Embryonic facial prominence (tissue), 1 donor: ENCODE data around the gene TAGLN2.

Source experiments
- DNase-seq: peaks from one replicate; pipeline ENCODE4 v3.0.0-alpha.2; 2016; ENCODE audit errors: extremely low spot score

Gene TAGLN2

DNA sequence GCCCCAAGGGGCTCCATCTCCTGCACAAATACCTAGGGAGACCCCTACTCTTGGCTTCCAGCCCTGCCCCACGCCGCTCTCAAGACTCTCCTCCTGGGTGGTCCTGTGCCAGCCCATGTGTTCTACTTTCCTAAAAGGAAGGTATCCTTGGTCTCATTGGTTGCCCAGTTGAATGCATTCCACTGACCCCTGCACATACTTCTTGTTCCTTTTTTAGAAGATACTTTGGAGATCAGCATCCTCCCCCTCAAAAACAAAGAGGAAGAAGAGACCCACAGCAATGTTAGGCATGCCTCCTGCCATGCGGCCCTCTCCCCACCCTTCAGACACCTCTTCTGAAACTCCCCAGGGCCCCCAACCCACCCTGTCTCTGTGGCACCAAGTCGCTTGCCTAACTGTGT is 24.7 kb upstream of the TAGLN2 start:
- DNase-seq, result no peak

DNA sequence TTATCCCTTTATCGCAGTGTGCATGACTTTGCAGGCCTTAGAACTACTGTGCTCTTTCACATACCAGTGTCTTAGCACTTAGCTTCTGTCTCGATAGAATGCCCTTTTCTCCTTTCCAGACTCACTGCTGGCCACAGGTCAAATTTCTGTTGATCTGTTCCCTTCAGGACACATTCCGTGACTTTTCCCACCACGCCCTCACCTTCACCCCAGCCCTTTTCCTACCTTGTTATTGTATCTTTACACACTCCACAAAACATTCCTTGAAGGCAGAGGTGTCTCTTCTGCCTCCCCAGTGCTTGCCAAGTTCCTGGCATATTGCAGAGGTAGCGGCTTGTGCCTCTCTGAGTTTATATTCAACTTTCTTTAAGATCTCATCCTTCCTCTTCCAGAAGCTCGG is 23.8 kb upstream of the TAGLN2 start:
- no peak for DNase-seq

DNA sequence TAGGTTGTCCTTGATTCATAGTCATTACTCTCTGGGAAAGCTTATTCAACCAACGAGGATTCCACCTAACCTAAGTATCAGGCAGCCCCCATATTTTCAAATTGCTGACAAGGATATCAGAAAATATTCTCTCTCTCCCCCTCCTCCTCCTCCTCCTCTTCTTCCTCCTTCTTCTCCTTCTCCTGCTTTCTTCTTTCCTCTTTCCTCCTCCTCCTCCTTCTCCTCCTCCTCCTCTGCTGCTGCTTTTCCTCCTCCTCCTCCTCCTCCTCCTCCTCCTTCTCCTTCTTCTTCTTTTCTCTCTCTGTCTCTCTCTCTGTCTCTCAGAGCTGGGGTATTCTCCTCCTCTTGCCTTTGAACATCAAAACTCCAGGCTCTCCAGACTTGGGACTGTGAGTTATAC is 22.6 kb upstream of the TAGLN2 start:
- DNase-seq, result no peak

DNA sequence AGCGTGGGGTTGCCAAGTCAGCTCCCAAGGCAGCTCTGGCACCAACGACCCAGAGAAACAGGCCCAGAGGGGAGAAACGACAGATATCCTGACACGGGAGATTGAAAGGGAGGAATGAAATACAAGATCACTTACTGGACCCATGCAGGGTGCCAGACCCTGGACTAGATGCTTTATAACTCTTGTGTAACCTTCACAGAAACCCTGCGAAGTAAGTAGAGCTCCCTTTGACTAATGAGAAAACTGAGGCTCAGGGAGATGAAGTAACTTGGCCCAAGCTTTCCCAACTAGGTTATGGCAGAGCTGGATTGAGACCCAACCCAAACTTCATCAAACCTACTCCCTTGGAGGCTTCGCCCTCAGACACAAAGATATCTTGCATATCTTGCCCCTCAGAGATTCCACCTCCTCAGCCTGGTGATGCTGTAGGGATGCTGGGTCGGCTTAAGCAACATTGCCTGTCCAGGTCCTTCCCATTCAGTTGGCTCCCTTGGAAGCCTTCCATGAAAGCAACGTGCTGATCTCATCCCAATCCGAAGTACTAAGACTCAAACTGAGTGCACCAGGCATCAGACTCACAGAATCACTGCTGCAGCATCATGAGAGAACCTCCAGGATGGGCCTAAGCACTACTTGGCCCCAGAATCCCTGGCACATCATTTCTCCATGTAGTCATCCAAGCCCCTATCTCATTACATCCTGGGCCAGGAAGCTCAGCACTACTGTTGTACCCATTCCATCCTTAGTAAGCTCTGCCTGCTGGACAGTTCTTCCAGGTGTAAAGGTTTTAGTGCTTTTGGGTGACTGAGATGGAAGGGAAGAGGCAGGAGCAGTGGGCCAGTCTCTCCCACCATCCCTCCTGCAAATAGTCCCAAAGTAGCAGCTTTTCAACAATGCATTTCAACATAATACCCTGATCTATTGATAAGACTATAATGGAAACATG is 21.2 kb upstream of the TAGLN2 start:
- DNase-seq, result no peak

DNA sequence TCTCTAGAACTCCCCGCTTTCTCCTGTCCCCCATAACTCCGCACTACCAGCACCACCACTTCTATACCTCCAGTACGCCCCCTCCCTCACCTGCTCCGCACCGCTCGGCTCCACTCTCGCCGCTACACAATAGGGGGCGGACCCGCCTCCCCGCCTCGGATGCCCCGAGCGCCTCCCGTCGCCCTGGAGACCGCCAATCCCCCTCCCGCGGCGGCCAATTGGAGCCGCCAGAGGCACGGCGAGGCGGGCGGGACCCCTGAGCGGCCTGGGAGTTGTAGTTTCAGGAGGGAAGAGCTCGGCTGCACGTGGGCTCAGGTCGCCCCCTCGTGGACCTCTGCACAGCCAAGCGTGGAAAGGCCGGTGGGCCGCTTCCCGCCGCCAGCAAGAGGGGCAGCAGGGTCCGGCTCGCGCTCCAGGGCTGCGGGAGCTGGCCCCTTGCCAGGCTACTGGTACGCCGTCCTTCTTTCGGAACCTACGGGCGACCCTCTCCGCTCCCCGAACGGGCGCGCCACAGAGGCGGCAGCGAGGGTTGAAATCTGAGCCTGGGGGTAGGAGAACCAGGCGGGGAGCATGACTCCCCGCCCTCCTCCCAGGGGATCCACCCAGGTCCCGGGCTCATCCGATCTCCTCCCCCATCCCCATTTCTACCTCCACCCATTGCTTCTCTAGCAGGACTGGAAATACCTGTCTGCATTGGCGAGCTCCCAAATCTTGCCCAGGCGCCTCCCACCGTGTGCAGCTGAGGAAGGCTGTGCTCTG is 20.4 kb upstream of the TAGLN2 start, which contains the start of gene IGSF9:
Gene IGSF9 (minus strand): TSS at position 131 of the 759 bp plus-strand sequence. CDS start 2,159 bp downstream, outside the sequence.
- DNase-seq, result peak; percentile 86

DNA sequence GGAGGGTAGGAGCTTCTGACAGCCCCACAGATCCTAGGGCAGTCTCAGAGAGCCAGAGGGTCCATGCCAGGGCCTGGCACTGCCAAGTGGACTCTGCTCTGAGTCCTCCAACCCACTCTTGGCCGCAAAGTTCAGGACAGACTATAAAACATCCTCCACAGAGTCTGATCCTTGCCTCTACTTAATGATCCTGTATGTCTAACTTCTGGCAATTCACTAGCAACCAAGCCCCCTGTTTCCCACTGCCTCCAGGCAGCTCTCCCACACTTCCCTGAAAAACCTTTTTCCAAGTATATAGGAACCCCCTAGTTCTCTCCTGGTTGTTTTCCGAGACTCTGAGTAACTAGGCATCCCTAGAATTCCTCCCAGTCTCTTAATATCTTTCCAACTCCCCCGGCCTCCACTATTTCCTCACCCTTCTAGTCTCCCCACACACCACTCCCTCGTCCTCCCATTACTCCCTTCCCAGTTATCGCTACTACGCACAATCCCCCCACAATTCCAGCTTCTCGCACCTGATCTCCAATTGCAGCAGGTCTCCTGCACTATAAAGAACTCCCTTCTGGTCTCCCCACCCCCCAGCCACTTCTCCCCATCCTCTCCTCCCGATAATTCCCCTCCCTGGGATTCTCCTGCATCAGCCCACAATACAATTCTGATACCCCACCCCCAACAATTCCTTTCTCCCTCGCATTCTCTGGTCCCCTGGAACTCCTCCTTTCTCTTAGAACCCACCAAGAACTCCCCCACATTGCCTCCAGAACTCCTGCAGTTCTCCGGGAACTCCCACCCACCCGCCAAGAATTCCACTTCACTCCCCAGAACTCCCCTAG is 19.5 kb upstream of the TAGLN2 start:
- no peak for DNase-seq

DNA sequence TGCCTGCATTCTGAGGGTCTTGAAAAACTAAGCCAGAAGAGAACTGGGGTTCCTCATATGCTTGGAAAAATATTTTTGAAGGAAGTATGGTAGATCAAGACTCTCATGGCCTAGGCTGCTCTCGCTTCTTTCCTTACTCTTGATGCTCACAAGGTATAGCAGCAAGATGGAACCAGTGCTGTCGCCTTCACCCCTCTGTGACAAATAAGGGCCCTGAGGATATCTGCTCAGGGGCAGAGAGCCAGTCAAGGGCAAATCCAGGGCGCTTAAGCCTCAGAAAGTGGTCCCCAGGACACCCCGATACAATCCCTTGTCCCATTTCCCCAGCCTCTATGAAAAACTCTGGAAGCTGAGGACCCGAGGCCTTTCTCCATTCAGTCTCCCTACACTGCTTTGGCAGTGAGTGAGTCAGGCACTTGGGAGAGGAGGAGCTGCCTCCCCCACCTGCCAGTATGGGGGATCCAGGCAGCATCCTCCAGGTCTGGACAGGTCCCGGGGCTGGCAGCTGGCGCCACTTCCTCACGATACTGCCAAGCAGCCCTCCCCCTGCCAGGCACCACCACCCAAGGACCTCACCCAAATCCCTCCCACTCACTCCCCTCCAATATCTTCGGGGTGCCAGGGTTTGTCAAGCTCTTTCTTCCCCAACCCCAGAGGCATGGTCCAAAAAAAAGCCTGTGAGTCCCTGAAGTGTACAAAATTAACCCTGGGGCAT is 18.8 kb upstream of the TAGLN2 start:
- no peak for DNase-seq

DNA sequence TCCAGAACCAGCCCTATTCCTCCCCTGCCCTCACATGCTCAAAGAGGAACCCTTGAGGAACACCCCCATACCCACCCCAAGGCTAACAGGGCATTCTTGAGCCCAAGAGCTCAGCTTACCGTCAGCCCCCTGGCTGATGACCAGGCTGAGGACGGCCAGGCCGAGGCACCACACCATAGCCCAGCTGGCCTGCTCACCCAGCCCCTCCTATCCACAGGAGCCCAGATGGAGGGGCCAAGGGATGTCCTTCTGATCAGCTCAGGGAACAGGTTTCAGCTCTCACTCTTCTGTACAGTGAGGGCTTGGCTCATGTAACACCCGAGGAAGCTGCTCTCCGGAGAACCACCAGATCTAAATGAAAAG is 18.0 kb upstream of the TAGLN2 start:
- DNase-seq, result no peak

DNA sequence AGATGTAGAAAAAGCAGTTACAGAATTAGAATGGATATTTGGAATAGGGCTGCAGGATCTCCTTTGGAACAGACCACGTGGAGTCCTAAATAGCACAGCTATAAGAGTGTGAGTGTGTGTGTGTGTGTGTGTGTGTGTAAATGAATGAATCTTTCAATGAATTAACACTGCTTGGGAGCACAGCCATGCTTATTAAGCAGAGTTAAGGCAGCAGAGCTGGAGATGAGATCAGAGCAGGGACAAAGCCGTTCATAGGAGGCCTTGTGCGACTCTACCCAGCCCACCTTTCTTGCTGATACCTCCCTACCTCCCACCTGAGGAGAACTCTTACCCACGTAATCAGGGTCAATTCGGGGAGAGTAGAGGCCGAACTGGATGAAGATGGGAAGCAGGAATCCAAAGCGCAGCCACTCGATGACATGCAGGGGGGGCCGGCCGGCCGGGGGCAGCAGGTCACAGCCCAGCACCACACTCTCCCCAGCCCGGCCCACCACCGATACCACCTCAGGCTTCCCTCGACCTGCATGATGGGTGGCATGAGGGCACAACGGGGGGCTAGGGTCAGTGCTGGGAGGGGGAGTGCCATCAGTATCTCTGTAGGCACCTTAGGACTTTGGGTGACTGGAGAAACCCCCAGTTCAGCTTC is 17.4 kb upstream of the TAGLN2 start:
- DNase-seq, result no peak

DNA sequence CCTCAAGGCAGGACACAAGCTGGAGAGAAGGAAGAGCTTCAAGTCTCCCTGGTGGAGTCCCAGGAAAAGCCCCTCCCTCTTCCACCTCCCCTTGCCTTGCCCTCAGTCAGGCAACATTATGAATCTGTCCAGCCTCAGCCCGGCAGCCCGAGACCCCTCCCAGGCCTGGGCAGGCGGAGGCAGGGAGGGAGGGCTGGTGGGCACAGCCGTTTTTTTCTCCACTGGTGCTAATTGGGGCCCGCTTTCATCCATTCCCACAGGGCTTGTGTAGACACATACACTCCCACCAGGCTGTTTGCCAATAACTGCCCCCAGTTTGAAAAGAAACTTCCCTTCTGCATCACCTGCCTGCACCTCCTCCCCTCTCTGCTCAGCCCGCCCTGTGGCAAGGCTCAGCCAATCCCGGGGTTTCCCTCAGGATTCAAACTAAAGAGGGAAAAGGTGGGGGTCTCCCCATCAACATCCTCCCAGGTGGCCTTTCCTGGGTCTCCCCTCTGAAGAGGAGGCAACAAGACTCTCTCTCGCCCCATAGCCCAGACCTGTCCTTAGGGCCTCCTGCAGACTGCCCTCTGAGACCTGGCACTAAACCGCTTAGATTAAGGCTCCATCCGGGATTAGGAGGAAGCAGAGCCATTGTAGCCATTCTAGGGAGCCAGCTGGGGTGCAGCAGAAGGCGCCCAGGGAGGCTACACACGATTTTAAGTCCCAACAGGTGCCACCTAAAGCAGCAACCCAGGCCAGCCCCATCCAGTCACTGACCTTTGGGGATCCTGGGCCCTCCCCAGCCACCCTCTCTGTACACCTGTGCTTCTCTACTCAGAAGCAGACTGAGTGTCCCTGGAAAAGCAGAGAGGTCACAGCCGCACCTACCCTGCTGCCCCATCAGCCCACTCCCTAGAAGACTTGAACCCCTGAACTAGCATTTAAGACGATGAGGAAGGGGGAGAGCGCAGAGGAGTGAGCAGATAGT is 16.6 kb upstream of the TAGLN2 start:
- DNase-seq, result no peak

DNA sequence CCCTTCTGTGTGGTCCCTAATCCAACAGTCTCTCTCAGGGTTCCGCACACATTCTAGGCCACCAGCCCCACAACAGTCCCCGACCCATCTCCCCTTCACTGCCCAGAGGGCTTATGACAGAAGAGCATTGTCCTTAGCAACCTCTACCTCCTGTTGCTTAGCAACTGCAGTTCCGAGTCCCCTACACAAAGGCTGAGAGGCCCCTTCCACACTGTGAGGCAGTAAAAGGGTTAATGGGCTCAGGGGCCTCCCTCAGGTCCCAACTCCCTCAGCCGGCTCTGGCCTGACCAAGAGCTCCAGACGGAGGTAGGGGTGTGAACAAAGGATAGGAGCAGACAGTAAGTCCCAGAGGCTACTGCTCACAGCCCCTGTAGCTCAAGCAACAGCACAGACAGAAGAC is 15.8 kb upstream of the TAGLN2 start:
- DNase-seq, result no peak

DNA sequence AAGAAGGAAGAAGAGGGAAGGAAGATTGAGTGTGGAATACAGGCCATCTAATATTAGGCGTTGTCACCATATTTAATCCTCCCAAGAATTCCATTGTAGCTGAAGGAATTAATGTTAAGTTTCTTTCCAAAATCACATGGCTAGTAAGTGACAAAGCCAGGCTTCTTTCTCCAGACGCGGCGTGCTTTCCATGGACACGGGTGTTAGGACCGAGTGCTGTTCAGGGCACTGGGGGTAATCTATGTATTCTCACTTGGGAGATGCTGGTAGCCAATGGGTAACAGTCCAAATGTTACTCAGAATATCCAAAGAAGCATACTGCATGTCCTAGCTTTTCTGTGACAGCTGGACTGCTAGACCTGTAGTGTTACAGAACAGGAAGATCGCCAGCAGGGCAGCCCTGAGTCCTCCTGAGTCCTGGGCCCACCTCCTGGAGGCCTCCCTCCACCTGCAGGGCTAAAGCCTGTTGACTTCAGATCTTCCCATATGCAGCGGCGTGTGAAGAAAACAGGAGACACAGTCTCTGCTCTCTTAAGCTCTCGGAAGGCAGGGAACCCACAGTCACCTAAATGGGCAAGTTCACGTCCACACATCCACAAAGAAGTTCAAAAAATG is 14.8 kb upstream of the TAGLN2 start:
- DNase-seq, result no peak

DNA sequence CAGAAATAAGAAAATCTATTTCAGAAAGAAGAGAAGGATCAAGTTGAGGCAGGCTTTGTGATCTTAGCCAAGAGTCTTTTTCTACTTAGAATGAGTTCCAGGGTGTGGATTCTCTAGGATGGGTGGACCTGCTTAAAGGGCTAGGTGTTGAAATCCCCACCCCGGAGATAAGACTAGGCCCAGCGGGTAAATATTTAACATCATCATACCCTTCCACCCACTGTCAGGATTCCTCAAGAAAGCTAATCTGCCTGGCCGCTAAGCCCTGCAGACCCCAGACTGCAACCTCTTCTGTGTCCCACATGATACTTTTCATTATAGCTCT is 14.3 kb upstream of the TAGLN2 start:
- DNase-seq, result no peak

DNA sequence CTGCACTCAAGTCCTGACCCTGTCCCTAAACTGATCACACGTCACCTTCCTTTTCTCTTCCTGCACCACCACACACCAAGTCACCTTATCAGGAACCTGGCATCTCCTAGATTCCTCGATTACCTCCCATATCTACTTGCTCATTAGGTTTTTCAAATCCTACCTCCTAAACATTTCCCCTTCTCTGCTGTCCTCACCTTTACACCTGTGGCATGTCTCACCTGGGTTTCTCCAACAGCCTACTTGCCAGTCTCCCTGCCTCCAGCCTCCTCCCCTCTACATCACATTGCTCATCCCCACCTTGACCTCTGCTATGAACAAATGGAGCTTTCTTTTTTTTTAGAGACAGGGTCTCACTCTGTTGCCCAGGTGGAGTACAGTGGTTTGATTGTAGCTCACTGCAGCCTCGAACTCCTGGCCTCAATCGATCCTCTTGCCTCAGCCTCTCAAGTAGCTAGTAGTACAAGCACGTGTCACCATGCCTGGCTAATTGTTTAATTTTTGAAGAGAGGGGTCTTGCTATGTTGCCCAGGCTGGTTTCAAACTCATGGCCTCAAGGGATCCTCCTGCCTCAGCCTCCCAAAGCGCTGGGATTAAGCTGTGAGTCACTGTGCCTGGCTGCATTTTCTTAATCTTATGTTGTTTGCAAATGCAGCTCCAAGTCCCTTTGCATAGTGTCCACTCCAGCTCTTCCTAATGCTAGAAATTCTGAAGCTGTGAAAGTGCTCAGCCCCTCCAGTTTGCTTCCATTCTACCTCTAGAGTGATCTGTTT is 13.8 kb upstream of the TAGLN2 start:
- DNase-seq, result no peak

DNA sequence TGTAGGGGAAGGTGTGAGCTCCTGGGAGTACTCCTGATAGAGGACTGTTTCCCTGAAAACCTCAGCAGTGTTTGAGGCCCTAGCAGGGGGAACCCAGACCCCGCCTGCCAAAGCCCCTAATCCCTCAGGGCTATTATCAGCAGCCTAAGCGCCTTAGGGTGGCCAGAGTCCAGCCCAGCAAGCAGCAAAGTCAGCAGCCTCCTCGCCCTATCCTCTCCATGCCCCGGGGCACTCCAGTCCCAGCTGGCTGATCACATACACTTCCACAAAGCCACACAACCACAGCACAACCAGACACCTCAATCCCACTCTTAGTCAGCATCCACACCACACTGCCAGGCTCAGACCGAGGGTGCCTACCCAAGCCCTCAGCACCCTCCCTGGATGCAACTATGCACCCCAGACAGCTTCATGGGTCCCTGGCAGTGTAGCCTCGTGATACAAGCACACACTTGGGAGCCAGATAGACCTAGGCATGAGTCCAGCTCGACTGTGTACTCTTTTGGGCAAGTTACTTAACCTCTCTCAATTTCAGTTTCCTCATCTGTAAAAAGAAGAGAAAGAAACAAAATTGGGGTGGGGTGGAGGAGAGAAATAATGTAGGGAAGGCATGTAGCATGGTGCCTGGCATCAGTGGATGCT is 13.0 kb upstream of the TAGLN2 start:
- no peak for DNase-seq

DNA sequence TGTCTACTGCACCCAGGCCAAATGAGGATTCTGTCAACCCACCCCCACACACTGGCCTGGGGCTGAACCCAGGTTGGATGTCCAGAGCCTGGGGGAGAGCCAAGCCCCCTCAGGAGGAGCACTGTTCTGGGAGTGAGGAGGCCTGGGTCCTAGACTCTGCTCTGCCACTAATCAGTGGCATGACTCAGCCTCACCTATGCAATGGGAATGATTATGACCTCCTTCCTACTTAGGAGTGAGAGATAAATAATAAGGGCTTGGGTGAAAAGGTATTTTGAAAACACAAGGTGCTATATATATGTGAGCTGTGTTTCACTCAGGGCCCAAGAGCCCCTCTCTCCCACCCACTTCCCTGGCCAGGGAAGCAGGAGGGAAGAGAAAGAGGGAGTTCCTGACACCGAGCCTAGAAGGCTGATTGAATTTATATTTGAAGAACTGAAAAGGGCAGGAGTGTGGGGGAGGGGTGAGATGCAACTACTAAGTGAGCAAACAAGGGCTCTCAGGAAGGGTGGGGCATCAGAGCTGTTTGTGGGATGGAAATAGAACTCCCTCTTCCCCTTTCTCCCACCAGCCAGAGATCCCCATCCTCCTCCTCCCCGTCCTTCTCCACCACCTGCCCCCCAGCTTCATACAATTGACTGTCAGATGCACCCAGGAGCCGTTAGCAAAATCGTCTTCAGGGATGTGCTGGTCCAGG is 11.9 kb upstream of the TAGLN2 start:
- no peak for DNase-seq

DNA sequence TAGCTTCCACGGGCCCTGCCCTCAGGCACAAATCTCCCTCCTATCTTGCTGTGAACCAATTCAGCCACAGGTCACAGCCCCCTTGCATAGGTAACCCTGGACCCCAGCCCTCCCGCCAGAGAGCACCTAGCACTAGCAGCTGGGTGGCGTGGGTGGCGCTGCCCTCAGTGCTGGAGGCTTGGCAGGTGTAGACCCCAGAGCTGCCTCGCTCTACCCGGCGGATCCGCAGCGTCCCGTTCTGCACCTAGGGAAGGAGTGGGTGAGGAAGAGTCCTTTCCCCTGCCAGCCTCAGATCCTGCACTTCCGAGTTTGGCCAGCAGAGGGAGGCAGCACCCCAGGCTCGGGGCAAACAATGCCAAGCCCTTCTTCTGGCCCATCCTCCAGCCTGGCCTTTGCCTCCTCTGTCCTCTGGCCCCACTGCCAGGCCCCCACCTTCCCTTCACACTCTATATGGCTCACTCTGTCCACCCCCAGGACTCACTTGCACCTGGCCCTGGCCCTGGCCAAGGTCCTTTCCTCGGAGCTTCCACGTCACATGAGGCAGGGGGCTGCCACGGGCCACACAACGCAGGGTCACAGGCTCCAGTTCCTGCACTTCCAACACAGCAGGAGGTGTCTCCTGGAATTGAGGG is 11.1 kb upstream of the TAGLN2 start:
- no peak for DNase-seq
